SU-DHL-6 (cell line): ENCODE data around the gene IL11.
"Not testable (repeated sequence)": the region's sequence is repeated elsewhere in the genome, so short reads cannot be mapped to it uniquely, and the experiment has no call there.

ENCODE experiments used
- H2AFZ ChIP-seq: fragments of 200-600 bp; sonication (generic); 2 replicates; pipeline ENCODE4 v1.6.1; 2014; ENCODE audit warnings: low read depth, mild to moderate bottlenecking, moderate library complexity, mixed read lengths, antibody characterized with exemption, low read length; ENCODE audit not compliant: severe bottlenecking
- H3F3A ChIP-seq: fragments of 200-600 bp; shearing (Covaris generic); 2 replicates; pipeline ENCODE4 v1.6.0; 2016; ENCODE audit warnings: antibody characterized with exemption, mild to moderate bottlenecking; ENCODE audit not compliant: insufficient read depth
- H3K27ac ChIP-seq: fragments of 200-600 bp; sonication (generic); 2 replicates; pipeline ENCODE4 v1.5.1; 2016; ENCODE audit warnings: low read depth, mild to moderate bottlenecking, low read length, moderate library complexity, mixed read lengths
- H3K27me3 ChIP-seq: fragments of 200-600 bp; sonication (generic), shearing (Covaris generic); 2 replicates; pipeline ENCODE4 v1.6.0; 2014; ENCODE audit warnings: mild to moderate bottlenecking, low read length
- H3K36me3 ChIP-seq: fragments of 200-600 bp; sonication (generic); 2 replicates; pipeline ENCODE4 v1.6.1; 2014; ENCODE audit warnings: mild to moderate bottlenecking, low read length, mixed read lengths
- H3K4me2 ChIP-seq: fragments of 300-600, 200-600 bp; shearing (Covaris generic), sonication (generic); 2 replicates; pipeline ENCODE4 v1.6.0; 2014; ENCODE audit warnings: low read length, low read depth, mild to moderate bottlenecking; ENCODE audit not compliant: poor library complexity, severe bottlenecking
- H3K4me3 ChIP-seq: fragments of 200-600 bp; sonication (generic); 2 replicates; pipeline ENCODE4 v1.5.1; 2014; ENCODE audit warnings: antibody characterized with exemption, low read length, mild to moderate bottlenecking, mixed read lengths; ENCODE audit not compliant: insufficient read depth, poor library complexity, severe bottlenecking
- H3K79me2 ChIP-seq: fragments of 200-600 bp; sonication (generic); 2 replicates; pipeline ENCODE4 v1.6.1; 2014; ENCODE audit warnings: mild to moderate bottlenecking, low read length, moderate library complexity; ENCODE audit not compliant: insufficient read depth
- H3K9ac ChIP-seq: fragments of 200-600 bp; sonication (generic); 2 replicates; pipeline ENCODE4 v1.7.0; 2014; ENCODE audit warnings: mild to moderate bottlenecking, low read length
- H3K9me2 ChIP-seq: fragments of 200-600 bp; sonication (generic); replicated peaks from 2 replicates; pipeline ENCODE4 v1.6.1; 2014; ENCODE audit warnings: low read length; ENCODE audit not compliant: insufficient read depth
- H3K9me3 ChIP-seq: fragments of 200-600 bp; sonication (generic); 2 replicates; pipeline ENCODE4 v1.6.1; 2014; ENCODE audit warnings: low read length, mixed read lengths; ENCODE audit not compliant: insufficient read depth
- H4K20me1 ChIP-seq: fragments of 200-600 bp; sonication (generic); 2 replicates; pipeline ENCODE4 v1.6.1; 2014; ENCODE audit warnings: low read depth, mild to moderate bottlenecking, antibody characterized with exemption, low read length, moderate library complexity, mixed read lengths
- CTCF ChIP-seq: fragments of 200-600 bp; sonication (generic); IDR thresholded peaks from one replicate; pipeline ENCODE4 v1.5.1; 2017; ENCODE audit warnings: antibody characterized with exemption, mild to moderate bottlenecking, low read length, moderate library complexity; ENCODE audit not compliant: insufficient read depth, poor library complexity, severe bottlenecking
- EZH2phosphoT487 ChIP-seq: fragments of 200-600 bp; sonication (generic), shearing (Covaris generic); conservative IDR thresholded peaks from 2 replicates; pipeline ENCODE4 v1.6.1; 2018; ENCODE audit warnings: mild to moderate bottlenecking, antibody characterized with exemption, low read length, moderate library complexity, mixed read lengths

IL11 gene

DNA sequence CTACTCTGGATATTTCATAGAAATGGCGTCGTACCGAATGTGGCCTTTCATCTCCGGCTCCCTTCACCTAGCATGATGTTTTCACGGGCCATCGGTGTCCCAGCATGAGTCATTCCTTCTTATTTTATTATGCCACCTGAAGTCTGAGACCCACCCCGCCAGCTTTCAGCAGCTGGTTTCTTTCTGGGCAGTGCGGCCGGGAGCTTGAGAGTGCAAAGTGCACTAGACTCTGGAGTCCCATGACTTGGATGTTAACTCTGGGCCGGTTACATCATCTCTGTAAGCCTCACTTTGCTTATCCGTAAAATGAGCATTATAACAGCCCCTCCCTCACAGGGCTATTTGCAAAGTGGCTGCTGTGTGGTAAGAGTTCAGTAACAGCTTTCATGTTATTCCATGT, 36.4 kb downstream of the IL11 start:
- Histone ChIP-seq H3K9me3 (no peaks in the 10 kb centered on the region), H3K4me2 (no peak overlapping the region)

DNA sequence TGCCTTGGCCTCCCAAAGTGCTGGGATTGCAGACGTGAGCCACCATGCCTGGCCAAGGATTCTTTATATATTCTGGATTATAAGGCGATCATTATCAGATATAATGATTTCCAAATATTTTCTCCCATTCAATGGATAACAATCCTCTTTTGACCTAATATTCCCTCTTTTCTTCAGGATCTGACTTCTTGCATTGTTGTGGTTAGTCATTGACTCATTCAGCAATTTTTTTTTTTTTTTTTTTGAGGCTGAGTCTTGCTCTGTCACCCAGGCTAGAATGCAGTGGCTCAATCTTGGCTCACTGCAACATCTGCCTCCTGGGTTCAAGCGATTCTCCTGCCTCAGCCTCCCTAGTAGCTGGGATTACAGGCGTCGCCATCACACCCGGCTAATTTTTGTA, 40.5 kb downstream of the IL11 start:
- H3K9me3 ChIP-seq, H3K4me2 ChIP-seq, H2AFZ ChIP-seq, H4K20me1 ChIP-seq, H3K27ac ChIP-seq, H3K36me3 ChIP-seq, H3K27me3 ChIP-seq, H3F3A ChIP-seq, H3K79me2 ChIP-seq, H3K9me2 ChIP-seq, H3K4me3 ChIP-seq, H3K9ac ChIP-seq: not testable (repeated sequence)

More for the DNA sequence above, 36.4 kb downstream of the IL11 start:
- Histone ChIP-seq H2AFZ (no peak overlapping the region), H3K36me3 (no peaks in the 10 kb centered on the region), H3K79me2 (no peaks in the 10 kb centered on the region), H3K4me3 (no peak overlapping the region), H3K9me2 (no peaks in the 10 kb centered on the region), H3F3A (no peaks in the 10 kb centered on the region), H3K9ac (no peak overlapping the region), H3K27me3 (no peaks in the 10 kb centered on the region), H4K20me1 (no peaks in the 10 kb centered on the region), H3K27ac (no peak overlapping the region)
- TF ChIP-seq CTCF (no peak), EZH2phosphoT487 (no peak)

- H3K36me3 ChIP-seq, H3K9me3 ChIP-seq, H3F3A ChIP-seq, H2AFZ ChIP-seq, H3K9ac ChIP-seq, H3K4me2 ChIP-seq, H4K20me1 ChIP-seq, H3K4me3 ChIP-seq, H3K9me2 ChIP-seq, H3K27ac ChIP-seq, H3K79me2 ChIP-seq, H3K27me3 ChIP-seq: not testable (repeated sequence)
Observed at GRCh38 chr19:55328774-55329318, 41.4 kb downstream of the IL11 start.

DNA sequence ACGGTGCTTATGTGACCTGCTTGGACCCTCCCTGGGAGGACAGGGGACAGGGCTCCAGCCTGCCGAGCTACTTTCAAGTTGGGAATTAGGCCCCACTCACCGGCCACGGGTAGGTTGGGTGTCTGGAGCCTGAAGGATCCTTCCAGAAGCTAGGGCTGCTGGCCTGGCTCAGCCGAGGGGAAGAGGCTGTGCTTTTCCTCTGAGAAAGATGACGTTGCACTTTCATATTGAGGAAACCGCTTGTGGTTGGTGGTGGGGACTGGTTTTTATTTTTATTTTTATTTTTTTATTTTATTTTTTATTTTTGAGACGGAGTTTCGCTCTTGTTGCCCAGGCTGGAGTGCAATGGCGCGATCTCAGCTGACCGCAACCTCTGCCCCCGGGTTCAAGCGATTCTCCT, 45.1 kb downstream of the IL11 start, which contains the start of gene TMEM150B:
Gene TMEM150B, minus strand, starts transcription at position 170 of the 400 bp plus-strand sequence. CDS start 4,305 bp downstream, outside the sequence.
- H3K36me3 ChIP-seq = no peaks in the 10 kb centered on the region
- no peaks in the 10 kb centered on the region for H3K27me3 ChIP-seq
- no peaks in the 10 kb centered on the region for H3K79me2 ChIP-seq
- no peak within 1 kb of the TSS for H3K9ac ChIP-seq
- no peaks in the 10 kb centered on the region for H3K9me3 ChIP-seq
- no peak for TF ChIP-seq CTCF
- no peak for TF ChIP-seq EZH2phosphoT487
- H4K20me1 ChIP-seq = no peaks in the 10 kb centered on the region
- H3K9me2 ChIP-seq = no peaks in the 10 kb centered on the region
- H3K4me3 ChIP-seq = no peak within 1 kb of the TSS
- H3F3A ChIP-seq = no peaks in the 10 kb centered on the region
- H3K27ac ChIP-seq = no peak within 1 kb of the TSS
- H3K4me2 ChIP-seq = no peak within 1 kb of the TSS
- no peak within 1 kb of the TSS for H2AFZ ChIP-seq
